ENCODE data around the gene SLIT3. TPM values are rescaled to one million over a fixed set of nuclear protein-coding genes. Genes with fewer than 3 reads are reported as not detected.

Gene SLIT3
- polyA plus RNA-seq, 1 of the 3 experiments (the other 2 are of a cell fraction): 119 TPM

DNA sequence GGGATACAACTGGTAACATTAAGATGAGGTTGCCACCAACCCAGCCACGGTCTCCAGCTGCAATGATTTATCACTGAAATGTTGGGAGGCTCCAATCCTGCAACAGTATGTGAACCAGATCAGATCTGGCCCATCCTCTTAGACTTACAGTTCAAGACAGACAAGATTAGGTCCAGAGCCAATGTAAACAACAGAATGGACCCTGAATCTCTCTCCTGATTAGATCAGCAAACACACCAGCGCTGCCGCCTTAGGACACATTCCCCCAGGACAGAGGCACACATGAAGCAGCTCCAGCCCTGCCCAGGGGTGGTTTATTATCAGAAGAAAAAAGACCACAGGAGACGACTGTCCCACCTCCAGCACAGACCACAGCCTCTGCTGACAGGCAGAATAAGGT lies 82.1 kb downstream of the SLIT3 start:
- H3K4me3 ChIP-seq (ENCODE audit: low read depth in 2 of 2, low read length in 1 of 2): no peak overlapping the region
- no peaks in the 10 kb centered on the region for H3K9me2 ChIP-seq
- H3K4me1 ChIP-seq (ENCODE audit: control insufficient read depth in 1 of 2, insufficient read depth in 2 of 2, low read depth in 1 of 2, low read length in 1 of 2): peaks cover 34 to 47% of the 10 kb centered on the region in 2 experiments
- peak; percentile 45 for DNase-seq
- ChIA-PET CTCF (interaction anchor here (0.6 to 1.6 kb wide), 4 partner anchors 25 to 231 kb away, joined by 4 to 5 read pairs (median 4); no protein-coding TSS in a partner anchor), POLR2A (no interaction called here)
- no peaks in the 10 kb centered on the region for H3K9me3 ChIP-seq
- WGBS (ENCODE audit: low lambda C conversion rate): 8% methylated on average over 4 of the region's 4 CpGs
- H2AFZ ChIP-seq (ENCODE audit: low read depth): no peak overlapping the region
- peaks cover 4% of the 10 kb centered on the region; the same call in 1 of the 2 replicates for H4K20me1 ChIP-seq (ENCODE audit: insufficient read depth)
- peak overlapping the region; percentile 82 to 86 for H3K27ac ChIP-seq (ENCODE audit: low read depth in 2 of 2, low read length in 1 of 2)
- peaks cover 29% of the 10 kb centered on the region for H3F3A ChIP-seq (replicated peaks; ENCODE audit: insufficient read depth)
- H3K79me2 ChIP-seq (ENCODE audit: insufficient read depth): peaks cover 39% of the 10 kb centered on the region
- peak overlapping the region; percentile 62 for H3K4me2 ChIP-seq
- no peak overlapping the region for H3K9ac ChIP-seq
- H3K36me3 ChIP-seq (replicated peaks in 1 of 2; ENCODE audit: control insufficient read depth in 1 of 2, insufficient read depth in 2 of 2, low read length in 1 of 2): peaks cover 3 to 9% of the 10 kb centered on the region in 2 experiments
- no peaks in the 10 kb centered on the region for H3K27me3 ChIP-seq (ENCODE audit: insufficient read depth)
- no peak for TF ChIP-seq GABPA (IDR thresholded peaks at IDR 0.05; ENCODE audit: low read depth)
- TF ChIP-seq EZH2phosphoT487 (IDR thresholded peaks at IDR 0.05; ENCODE audit: borderline replicate concordance, low read depth): no peak
- TF ChIP-seq, protein P1, sequence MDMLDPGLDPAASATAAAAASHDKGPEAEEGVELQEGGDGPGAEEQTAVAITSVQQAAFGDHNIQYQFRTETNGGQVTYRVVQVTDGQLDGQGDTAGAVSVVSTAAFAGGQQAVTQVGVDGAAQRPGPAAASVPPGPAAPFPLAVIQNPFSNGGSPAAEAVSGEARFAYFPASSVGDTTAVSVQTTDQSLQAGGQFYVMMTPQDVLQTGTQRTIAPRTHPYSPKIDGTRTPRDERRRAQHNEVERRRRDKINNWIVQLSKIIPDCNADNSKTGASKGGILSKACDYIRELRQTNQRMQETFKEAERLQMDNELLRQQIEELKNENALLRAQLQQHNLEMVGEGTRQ (IDR thresholded peaks at IDR 0.05; ENCODE audit: borderline replicate concordance, low read depth, low read length): no peak
- TF ChIP-seq ELF1 (IDR thresholded peaks at IDR 0.05): no peak
- no peak for TF ChIP-seq SIN3A (IDR thresholded peaks at IDR 0.05; ENCODE audit: borderline replicate concordance, low read depth, low read length)
- TF ChIP-seq FOSL2 (IDR thresholded peaks at IDR 0.05; ENCODE audit: borderline replicate concordance, low read depth): peak; percentile 8; the same call in 1 of the 2 replicates
- TF ChIP-seq EP300 (IDR thresholded peaks at IDR 0.05; ENCODE audit: borderline replicate concordance in 1 of 2, low read depth in 1 of 2, low read length in 1 of 2): peak; percentile 82 to 86
- TF ChIP-seq, protein P2, sequence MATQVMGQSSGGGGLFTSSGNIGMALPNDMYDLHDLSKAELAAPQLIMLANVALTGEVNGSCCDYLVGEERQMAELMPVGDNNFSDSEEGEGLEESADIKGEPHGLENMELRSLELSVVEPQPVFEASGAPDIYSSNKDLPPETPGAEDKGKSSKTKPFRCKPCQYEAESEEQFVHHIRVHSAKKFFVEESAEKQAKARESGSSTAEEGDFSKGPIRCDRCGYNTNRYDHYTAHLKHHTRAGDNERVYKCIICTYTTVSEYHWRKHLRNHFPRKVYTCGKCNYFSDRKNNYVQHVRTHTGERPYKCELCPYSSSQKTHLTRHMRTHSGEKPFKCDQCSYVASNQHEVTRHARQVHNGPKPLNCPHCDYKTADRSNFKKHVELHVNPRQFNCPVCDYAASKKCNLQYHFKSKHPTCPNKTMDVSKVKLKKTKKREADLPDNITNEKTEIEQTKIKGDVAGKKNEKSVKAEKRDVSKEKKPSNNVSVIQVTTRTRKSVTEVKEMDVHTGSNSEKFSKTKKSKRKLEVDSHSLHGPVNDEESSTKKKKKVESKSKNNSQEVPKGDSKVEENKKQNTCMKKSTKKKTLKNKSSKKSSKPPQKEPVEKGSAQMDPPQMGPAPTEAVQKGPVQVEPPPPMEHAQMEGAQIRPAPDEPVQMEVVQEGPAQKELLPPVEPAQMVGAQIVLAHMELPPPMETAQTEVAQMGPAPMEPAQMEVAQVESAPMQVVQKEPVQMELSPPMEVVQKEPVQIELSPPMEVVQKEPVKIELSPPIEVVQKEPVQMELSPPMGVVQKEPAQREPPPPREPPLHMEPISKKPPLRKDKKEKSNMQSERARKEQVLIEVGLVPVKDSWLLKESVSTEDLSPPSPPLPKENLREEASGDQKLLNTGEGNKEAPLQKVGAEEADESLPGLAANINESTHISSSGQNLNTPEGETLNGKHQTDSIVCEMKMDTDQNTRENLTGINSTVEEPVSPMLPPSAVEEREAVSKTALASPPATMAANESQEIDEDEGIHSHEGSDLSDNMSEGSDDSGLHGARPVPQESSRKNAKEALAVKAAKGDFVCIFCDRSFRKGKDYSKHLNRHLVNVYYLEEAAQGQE (IDR thresholded peaks at IDR 0.05; ENCODE audit: low read depth, low read length): no peak
- peak; percentile 79 for TF ChIP-seq GATA2 (CRISPR knock-in tag; IDR thresholded peaks at IDR 0.05)
- TF ChIP-seq, protein P3, sequence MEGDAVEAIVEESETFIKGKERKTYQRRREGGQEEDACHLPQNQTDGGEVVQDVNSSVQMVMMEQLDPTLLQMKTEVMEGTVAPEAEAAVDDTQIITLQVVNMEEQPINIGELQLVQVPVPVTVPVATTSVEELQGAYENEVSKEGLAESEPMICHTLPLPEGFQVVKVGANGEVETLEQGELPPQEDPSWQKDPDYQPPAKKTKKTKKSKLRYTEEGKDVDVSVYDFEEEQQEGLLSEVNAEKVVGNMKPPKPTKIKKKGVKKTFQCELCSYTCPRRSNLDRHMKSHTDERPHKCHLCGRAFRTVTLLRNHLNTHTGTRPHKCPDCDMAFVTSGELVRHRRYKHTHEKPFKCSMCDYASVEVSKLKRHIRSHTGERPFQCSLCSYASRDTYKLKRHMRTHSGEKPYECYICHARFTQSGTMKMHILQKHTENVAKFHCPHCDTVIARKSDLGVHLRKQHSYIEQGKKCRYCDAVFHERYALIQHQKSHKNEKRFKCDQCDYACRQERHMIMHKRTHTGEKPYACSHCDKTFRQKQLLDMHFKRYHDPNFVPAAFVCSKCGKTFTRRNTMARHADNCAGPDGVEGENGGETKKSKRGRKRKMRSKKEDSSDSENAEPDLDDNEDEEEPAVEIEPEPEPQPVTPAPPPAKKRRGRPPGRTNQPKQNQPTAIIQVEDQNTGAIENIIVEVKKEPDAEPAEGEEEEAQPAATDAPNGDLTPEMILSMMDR (IDR thresholded peaks at IDR 0.05): no peak
- TF ChIP-seq RCOR1 (IDR thresholded peaks at IDR 0.05; ENCODE audit: low read length): peak; percentile 87
- TF ChIP-seq RXRA (IDR thresholded peaks at IDR 0.05; ENCODE audit: borderline replicate concordance, low read depth): 0 out of 2 replicates have a peak, but pooled peaks have one; percentile 44
- TF ChIP-seq FOXJ3 (CRISPR knock-in tag; IDR thresholded peaks at IDR 0.05): peak; percentile 90
- TF ChIP-seq, protein P4, sequence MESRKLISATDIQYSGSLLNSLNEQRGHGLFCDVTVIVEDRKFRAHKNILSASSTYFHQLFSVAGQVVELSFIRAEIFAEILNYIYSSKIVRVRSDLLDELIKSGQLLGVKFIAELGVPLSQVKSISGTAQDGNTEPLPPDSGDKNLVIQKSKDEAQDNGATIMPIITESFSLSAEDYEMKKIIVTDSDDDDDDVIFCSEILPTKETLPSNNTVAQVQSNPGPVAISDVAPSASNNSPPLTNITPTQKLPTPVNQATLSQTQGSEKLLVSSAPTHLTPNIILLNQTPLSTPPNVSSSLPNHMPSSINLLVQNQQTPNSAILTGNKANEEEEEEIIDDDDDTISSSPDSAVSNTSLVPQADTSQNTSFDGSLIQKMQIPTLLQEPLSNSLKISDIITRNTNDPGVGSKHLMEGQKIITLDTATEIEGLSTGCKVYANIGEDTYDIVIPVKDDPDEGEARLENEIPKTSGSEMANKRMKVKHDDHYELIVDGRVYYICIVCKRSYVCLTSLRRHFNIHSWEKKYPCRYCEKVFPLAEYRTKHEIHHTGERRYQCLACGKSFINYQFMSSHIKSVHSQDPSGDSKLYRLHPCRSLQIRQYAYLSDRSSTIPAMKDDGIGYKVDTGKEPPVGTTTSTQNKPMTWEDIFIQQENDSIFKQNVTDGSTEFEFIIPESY (IDR thresholded peaks at IDR 0.05; ENCODE audit: borderline replicate concordance, low read depth): no peak
- peak; percentile 37 for TF ChIP-seq JUND (IDR thresholded peaks at IDR 0.05)
- TF ChIP-seq, protein P5, sequence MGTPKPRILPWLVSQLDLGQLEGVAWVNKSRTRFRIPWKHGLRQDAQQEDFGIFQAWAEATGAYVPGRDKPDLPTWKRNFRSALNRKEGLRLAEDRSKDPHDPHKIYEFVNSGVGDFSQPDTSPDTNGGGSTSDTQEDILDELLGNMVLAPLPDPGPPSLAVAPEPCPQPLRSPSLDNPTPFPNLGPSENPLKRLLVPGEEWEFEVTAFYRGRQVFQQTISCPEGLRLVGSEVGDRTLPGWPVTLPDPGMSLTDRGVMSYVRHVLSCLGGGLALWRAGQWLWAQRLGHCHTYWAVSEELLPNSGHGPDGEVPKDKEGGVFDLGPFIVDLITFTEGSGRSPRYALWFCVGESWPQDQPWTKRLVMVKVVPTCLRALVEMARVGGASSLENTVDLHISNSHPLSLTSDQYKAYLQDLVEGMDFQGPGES (IDR thresholded peaks at IDR 0.05; ENCODE audit: low read depth, low read length): no peak
- peak; percentile 54 for TF ChIP-seq CHD2 (IDR thresholded peaks at IDR 0.05; ENCODE audit: low read length, partially characterized antibody)
- TF ChIP-seq, protein P6, sequence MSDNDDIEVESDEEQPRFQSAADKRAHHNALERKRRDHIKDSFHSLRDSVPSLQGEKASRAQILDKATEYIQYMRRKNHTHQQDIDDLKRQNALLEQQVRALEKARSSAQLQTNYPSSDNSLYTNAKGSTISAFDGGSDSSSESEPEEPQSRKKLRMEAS (IDR thresholded peaks at IDR 0.05; ENCODE audit: low read depth): peak; percentile 42; the same call in 1 of the 2 replicates
- peak; percentile 33; the same call in 1 of the 2 replicates for TF ChIP-seq POLR2AphosphoS5 (IDR thresholded peaks at IDR 0.05; ENCODE audit: low read depth, low read length)
- TF ChIP-seq TCF12 (IDR thresholded peaks at IDR 0.05): peak; percentile 91
- no peak for TF ChIP-seq YY1 (IDR thresholded peaks at IDR 0.05; ENCODE audit: low read depth)
- TF ChIP-seq TEAD4 (IDR thresholded peaks at IDR 0.05; ENCODE audit: borderline replicate concordance, insufficient read depth): 0 out of 2 replicates have a peak, but pooled peaks have one; percentile 60
- peak; percentile 95 for TF ChIP-seq NFIC (IDR thresholded peaks at IDR 0.05; ENCODE audit: borderline replicate concordance)
- no peak for TF ChIP-seq MXI1 (IDR thresholded peaks at IDR 0.05; ENCODE audit: low read depth, low read length)
- no peak for TF ChIP-seq RFX5 (IDR thresholded peaks at IDR 0.05; ENCODE audit: low read length)

Measured in SK-N-SH (cell line).